ENCODE results near the gene TMEM170B.

DNA sequence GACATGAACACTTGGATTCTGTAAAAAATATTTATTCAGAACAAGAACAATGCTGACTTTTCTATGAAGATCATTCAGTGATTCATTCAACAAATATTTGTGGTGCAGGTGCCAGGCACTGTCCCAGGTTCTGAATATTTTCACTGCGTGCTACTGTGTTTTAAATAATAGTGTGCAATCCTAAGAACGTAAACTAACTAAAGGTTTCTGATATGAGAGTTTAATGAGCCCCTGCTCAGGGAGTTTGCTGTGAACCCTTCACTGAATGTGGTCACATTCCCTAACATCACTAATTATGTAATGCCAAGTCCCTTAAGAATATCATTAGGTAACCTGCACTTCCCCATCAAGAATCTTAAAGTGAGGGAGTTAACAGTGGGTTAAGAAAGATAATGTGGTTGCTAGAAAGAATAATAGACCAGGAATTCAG lies 1.7 kb upstream of the TMEM170B start:
- TF ChIP-seq TAF1 (IDR thresholded peaks at IDR 0.05; ENCODE audit: control insufficient read depth, extremely low read depth, insufficient read depth, low read length, severe bottlenecking) (no peak), UBTF (IDR thresholded peaks at IDR 0.05; ENCODE audit: borderline replicate concordance in 1 of 2, low read depth in 2 of 2, low read length in 2 of 2) (no peak), EZH2 (IDR thresholded peaks at IDR 0.05; ENCODE audit: borderline replicate concordance, low read depth, low read length) (no peak), CREB1 (IDR thresholded peaks at IDR 0.05) (no peak), CREB1 (CRISPR knock-in tag; IDR thresholded peaks at IDR 0.05) (no peak), TAL1 (IDR thresholded peaks at IDR 0.05) (no peak), POLR2A (conservative IDR thresholded peaks at IDR 0.05) (no peak), USF1 (CRISPR knock-in tag; IDR thresholded peaks at IDR 0.05) (no peak), SP1 (CRISPR knock-in tag; IDR thresholded peaks at IDR 0.05) (no peak), BHLHE40 (IDR thresholded peaks at IDR 0.05; ENCODE audit: low read length) (peak; percentile 15; the same call in 1 of the 2 replicates), RAD21 (CRISPR knock-in tag; conservative IDR thresholded peaks at IDR 0.05 in 1 of 2, IDR thresholded peaks at IDR 0.05 in 1 of 2) (no peak), MTA2 (IDR thresholded peaks at IDR 0.05; ENCODE audit: low read depth) (no peak), TEAD4 (IDR thresholded peaks at IDR 0.05; ENCODE audit: low read length) (peak; percentile 73), TEAD4 (CRISPR knock-in tag; IDR thresholded peaks at IDR 0.05; ENCODE audit: borderline replicate concordance) (no peak)

Data from K562 (cell line).